Upper lobe of right lung (tissue), 1 donor: ENCODE measurements around the gene FUT7. TPM values are rescaled to one million over a fixed set of nuclear protein-coding genes. Genes with fewer than 3 reads are reported as not detected.

Experiments used
- ATAC-seq: fragments of 200-7000 bp; cut with Tn5 transposase; one replicate; pipeline ENCODE4 v1.9.1; 2020; ENCODE audit warnings: mild to moderate bottlenecking, moderate library complexity
- DNase-seq: peaks from one replicate; pipeline ENCODE4 v3.0.0-alpha.2; 2020
- H3K27ac ChIP-seq: fragments of 200-600 bp; one replicate; pipeline ENCODE4 v1.8.0; 2022
- H3K27me3 ChIP-seq: fragments of 200-600 bp; one replicate; pipeline ENCODE4 v1.8.0; 2022; ENCODE audit warnings: mild to moderate bottlenecking
- H3K36me3 ChIP-seq: fragments of 200-600 bp; one replicate; pipeline ENCODE4 v1.8.0; 2022
- H3K4me1 ChIP-seq: fragments of 200-600 bp; one replicate; pipeline ENCODE4 v1.8.0; 2022
- H3K4me3 ChIP-seq: fragments of 200-600 bp; one replicate; pipeline ENCODE4 v1.8.0; 2022; ENCODE audit warnings: mild to moderate bottlenecking
- H3K9me3 ChIP-seq: fragments of 200-600 bp; one replicate; pipeline ENCODE4 v1.8.0; 2022
- CTCF ChIP-seq: fragments of 200-600 bp; IDR thresholded peaks from one replicate; pipeline ENCODE4 v1.8.0; 2022; ENCODE audit warnings: antibody characterized with exemption
- intact Hi-C: fragments of 100-400 bp; cut with DNase I; formaldehyde crosslinking; loops from one replicate; pipeline ENCODE4 v1.11.0; 2022
- total RNA-seq: library from RNA; stranded (reverse); fragmentation: NEBNext Ultra II Directional; extraction: Animal tissue kit (Norgen Biotek cat#: 25700); gene quantifications from one replicate; pipeline ENCODE4 v1.2.1, GENCODE V29; 2021
- donor health status: DM: no; HTN: yes; CAD: no; lungs with severe emphysema.

Gene FUT7
- total RNA-seq, 1 donor from 2014 or later = 0.81 TPM

- ATAC-seq = no peak
- intact Hi-C loops = no loop called here
- TF ChIP-seq CTCF = no peak
These were observed 29.2 kb downstream of the FUT7 start for GRCh38 chr9:137002646-137003041.

GRCh38 chr9:137001857-137002645, 29.8 kb downstream of the FUT7 start:
- TF ChIP-seq CTCF = no peak
- Histone ChIP-seq H3K27me3 (no peaks in the 10 kb centered on the region), H3K9me3 (no peaks in the 10 kb centered on the region), H3K4me1 (peaks cover 24% of the 10 kb centered on the region), H3K4me3 (no peak overlapping the region), H3K27ac (no peak overlapping the region), H3K36me3 (no peaks in the 10 kb centered on the region)
- DNase-seq (no peak), ATAC-seq (no peak)
- intact Hi-C loops = no loop called here

More at GRCh38 chr9:137002646-137003041, 29.2 kb downstream of the FUT7 start:
- H3K9me3 ChIP-seq = no peaks in the 10 kb centered on the region
- H3K36me3 ChIP-seq = no peaks in the 10 kb centered on the region
- no peaks in the 10 kb centered on the region for H3K27me3 ChIP-seq
- H3K4me1 ChIP-seq = peaks cover 22% of the 10 kb centered on the region
- no peak overlapping the region for H3K4me3 ChIP-seq
- DNase-seq = no peak
- H3K27ac ChIP-seq = no peak overlapping the region

- TF ChIP-seq CTCF = no peak
- H3K4me1 ChIP-seq = peaks cover 40% of the 10 kb centered on the region
- no peaks in the 10 kb centered on the region for H3K27me3 ChIP-seq
- intact Hi-C loops = no loop called here
- ATAC-seq = peak; percentile 8
- no peaks in the 10 kb centered on the region for H3K36me3 ChIP-seq
- no peak for DNase-seq
- H3K9me3 ChIP-seq = no peaks in the 10 kb centered on the region
- H3K27ac ChIP-seq = peak overlapping the region; percentile 71
- H3K4me3 ChIP-seq = no peak overlapping the region
These were observed 31.5 kb downstream of the FUT7 start for GRCh38 chr9:137000177-137000930.

GRCh38 chr9:136997830-136998234, 34.1 kb downstream of the FUT7 start:
- intact Hi-C loops = no loop called here
- peaks cover 61% of the 10 kb centered on the region for H3K4me1 ChIP-seq
- peak overlapping the region; percentile 80 for H3K27ac ChIP-seq

GRCh38 chr9:136997371-136997770, 34.5 kb downstream of the FUT7 start:
- peaks cover 63% of the 10 kb centered on the region for H3K4me1 ChIP-seq
- no peak for DNase-seq
- intact Hi-C loops = no loop called here

More at GRCh38 chr9:136997830-136998234, 34.1 kb downstream of the FUT7 start:
- no peaks in the 10 kb centered on the region for H3K9me3 ChIP-seq
- no peak overlapping the region for H3K4me3 ChIP-seq
- TF ChIP-seq CTCF = peak; percentile 8
- DNase-seq = no peak
- H3K27me3 ChIP-seq = no peaks in the 10 kb centered on the region
- peaks cover 13% of the 10 kb centered on the region for H3K36me3 ChIP-seq
- no peak for ATAC-seq

More at GRCh38 chr9:136997371-136997770, 34.5 kb downstream of the FUT7 start:
- no peaks in the 10 kb centered on the region for H3K9me3 ChIP-seq
- ATAC-seq = no peak
- no peak for TF ChIP-seq CTCF
- H3K27ac ChIP-seq = peak overlapping the region; percentile 80
- peak overlapping the region; percentile 46 for H3K4me3 ChIP-seq
- peaks cover 13% of the 10 kb centered on the region for H3K36me3 ChIP-seq
- no peaks in the 10 kb centered on the region for H3K27me3 ChIP-seq
